ENCODE results near the gene RPL36A. TPM values are rescaled to one million over a fixed set of nuclear protein-coding genes. Genes with fewer than 3 reads are reported as not detected.
A peak's percentile ranks its signal among the peaks of the same experiment; 100 is the strongest.

Gene RPL36A
- total and polyA plus RNA-seq, 2 of the 13 experiments (the other 11 are each of a cell fraction or from before 2014, with no cell fraction given): 1,152 to 1,716 TPM

DNA sequence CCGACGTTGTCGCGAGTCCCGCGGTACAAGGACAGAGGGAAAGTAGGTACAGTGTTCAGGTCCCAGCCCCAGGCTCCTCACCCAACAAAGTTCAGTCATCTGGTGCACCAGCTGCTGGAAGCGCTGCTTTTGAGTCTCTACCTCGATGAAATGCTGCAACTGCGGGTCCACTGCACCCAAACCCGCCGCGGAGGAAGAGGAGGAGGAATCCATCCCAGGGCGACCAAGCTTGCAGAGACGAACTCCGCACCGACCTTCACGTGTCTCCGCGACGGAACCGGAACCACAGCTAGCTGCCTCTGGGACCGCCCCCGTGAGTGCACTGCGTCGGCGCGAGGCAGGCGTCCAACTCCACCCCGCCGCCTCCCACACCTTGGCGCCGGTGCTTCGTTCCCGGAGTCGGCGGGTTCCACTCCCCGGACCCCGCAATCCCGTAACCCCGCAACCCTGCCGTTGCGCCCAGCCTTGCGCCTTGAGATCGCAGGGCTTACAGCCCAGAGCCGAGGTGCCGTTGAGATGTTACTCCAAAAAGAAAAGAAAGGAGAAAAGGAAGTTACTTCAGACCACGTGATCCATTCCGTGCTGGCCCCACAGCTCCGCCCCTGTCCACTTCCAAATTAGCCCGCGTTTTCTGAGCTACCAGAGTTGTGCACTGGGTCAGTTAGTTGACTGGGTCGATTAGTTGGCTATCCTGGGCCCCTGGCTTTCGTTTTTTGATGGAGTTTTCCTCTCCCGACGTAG, 42.2 kb upstream of the RPL36A start, which contains the start of gene TIMM8A (continued):
- TF ChIP-seq SP2 (CRISPR knock-in tag; IDR thresholded peaks at IDR 0.05) (no peak), HINFP (CRISPR knock-in tag; IDR thresholded peaks at IDR 0.05; ENCODE audit: low read depth) (no peak), ZNF329 (CRISPR knock-in tag; IDR thresholded peaks at IDR 0.05; ENCODE audit: low read depth) (0 out of 2 replicates have a peak, but pooled peaks have one; percentile 26), ZNF782 (CRISPR knock-in tag; IDR thresholded peaks at IDR 0.05; ENCODE audit: borderline replicate concordance) (no peak), NFE2L2 (IDR thresholded peaks at IDR 0.05; ENCODE audit: low read length) (no peak), MAZ (IDR thresholded peaks at IDR 0.05; ENCODE audit: borderline replicate concordance, low read depth, low read length) (no peak), MAZ (CRISPR knock-in tag; IDR thresholded peaks at IDR 0.05; ENCODE audit: low read depth) (no peak), JUNB (CRISPR knock-in tag; IDR thresholded peaks at IDR 0.05; ENCODE audit: borderline replicate concordance) (no peak), ZNF264 (CRISPR knock-in tag; IDR thresholded peaks at IDR 0.05) (no peak), SRSF1 (optimal IDR thresholded peaks at IDR 0.05; ENCODE audit: low read depth, low read length) (no peak), ZNF772 (CRISPR knock-in tag; IDR thresholded peaks at IDR 0.05) (no peak), ARNTL (CRISPR knock-in tag; IDR thresholded peaks at IDR 0.05) (0 out of 2 replicates have a peak, but pooled peaks have one; percentile 32), ZNF615 (CRISPR knock-in tag; IDR thresholded peaks at IDR 0.05; ENCODE audit: borderline replicate concordance) (no peak), YY1 (IDR thresholded peaks at IDR 0.05; ENCODE audit: insufficient read depth, insufficient replicate concordance, low read depth, low read length) (no peak), ZBTB20 (CRISPR knock-in tag; IDR thresholded peaks at IDR 0.05; ENCODE audit: borderline replicate concordance, low read depth) (no peak), GMEB2 (CRISPR knock-in tag; IDR thresholded peaks at IDR 0.05; ENCODE audit: low read depth) (no peak), GMEB1 (CRISPR knock-in tag; IDR thresholded peaks at IDR 0.05; ENCODE audit: borderline replicate concordance) (no peak), ZNF138 (CRISPR knock-in tag; IDR thresholded peaks at IDR 0.05; ENCODE audit: low read depth) (no peak), RXRB (CRISPR knock-in tag; IDR thresholded peaks at IDR 0.05; ENCODE audit: borderline replicate concordance) (no peak), ZNF484 (CRISPR knock-in tag; IDR thresholded peaks at IDR 0.05; ENCODE audit: borderline replicate concordance, low read depth) (no peak)
- TF ChIP-seq, protein P1, sequence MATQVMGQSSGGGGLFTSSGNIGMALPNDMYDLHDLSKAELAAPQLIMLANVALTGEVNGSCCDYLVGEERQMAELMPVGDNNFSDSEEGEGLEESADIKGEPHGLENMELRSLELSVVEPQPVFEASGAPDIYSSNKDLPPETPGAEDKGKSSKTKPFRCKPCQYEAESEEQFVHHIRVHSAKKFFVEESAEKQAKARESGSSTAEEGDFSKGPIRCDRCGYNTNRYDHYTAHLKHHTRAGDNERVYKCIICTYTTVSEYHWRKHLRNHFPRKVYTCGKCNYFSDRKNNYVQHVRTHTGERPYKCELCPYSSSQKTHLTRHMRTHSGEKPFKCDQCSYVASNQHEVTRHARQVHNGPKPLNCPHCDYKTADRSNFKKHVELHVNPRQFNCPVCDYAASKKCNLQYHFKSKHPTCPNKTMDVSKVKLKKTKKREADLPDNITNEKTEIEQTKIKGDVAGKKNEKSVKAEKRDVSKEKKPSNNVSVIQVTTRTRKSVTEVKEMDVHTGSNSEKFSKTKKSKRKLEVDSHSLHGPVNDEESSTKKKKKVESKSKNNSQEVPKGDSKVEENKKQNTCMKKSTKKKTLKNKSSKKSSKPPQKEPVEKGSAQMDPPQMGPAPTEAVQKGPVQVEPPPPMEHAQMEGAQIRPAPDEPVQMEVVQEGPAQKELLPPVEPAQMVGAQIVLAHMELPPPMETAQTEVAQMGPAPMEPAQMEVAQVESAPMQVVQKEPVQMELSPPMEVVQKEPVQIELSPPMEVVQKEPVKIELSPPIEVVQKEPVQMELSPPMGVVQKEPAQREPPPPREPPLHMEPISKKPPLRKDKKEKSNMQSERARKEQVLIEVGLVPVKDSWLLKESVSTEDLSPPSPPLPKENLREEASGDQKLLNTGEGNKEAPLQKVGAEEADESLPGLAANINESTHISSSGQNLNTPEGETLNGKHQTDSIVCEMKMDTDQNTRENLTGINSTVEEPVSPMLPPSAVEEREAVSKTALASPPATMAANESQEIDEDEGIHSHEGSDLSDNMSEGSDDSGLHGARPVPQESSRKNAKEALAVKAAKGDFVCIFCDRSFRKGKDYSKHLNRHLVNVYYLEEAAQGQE (IDR thresholded peaks at IDR 0.05; ENCODE audit: borderline replicate concordance in 1 of 2, low read depth in 1 of 2, low read length in 2 of 2): no peak
